HG03460 (cell line): Measurements from ENCODE around the gene RPL4.

Experiments used
- ATAC-seq: cut with Tn5 transposase; IDR thresholded peaks from one replicate; pipeline ENCODE4 v1.9.1; 2021; ENCODE audit not compliant: unreplicated experiment

Gene RPL4

GRCh38 chr15:66459818-66460615, 44.6 kb downstream of the RPL4 start:
- ATAC-seq: no peak

GRCh38 chr15:66456211-66456610, 48.4 kb downstream of the RPL4 start:
- ATAC-seq: no peak

- no peak for ATAC-seq
These were observed 50.5 kb downstream of the RPL4 start for GRCh38 chr15:66454143-66454542.

GRCh38 chr15:66452971-66453580, 51.6 kb downstream of the RPL4 start:
- no peak for ATAC-seq

GRCh38 chr15:66452420-66452819, 52.2 kb downstream of the RPL4 start:
- ATAC-seq: no peak
